ENCODE data around the gene AAMDC. TPM values are rescaled to one million over a fixed set of nuclear protein-coding genes. Genes with fewer than 3 reads are reported as not detected.

AAMDC gene
- total RNA-seq (2014; rRNA removed; shearing (Covaris generic); ENCODE audit: low replicate concordance), result 2.8 and 6.6 TPM in 2 replicates

DNA sequence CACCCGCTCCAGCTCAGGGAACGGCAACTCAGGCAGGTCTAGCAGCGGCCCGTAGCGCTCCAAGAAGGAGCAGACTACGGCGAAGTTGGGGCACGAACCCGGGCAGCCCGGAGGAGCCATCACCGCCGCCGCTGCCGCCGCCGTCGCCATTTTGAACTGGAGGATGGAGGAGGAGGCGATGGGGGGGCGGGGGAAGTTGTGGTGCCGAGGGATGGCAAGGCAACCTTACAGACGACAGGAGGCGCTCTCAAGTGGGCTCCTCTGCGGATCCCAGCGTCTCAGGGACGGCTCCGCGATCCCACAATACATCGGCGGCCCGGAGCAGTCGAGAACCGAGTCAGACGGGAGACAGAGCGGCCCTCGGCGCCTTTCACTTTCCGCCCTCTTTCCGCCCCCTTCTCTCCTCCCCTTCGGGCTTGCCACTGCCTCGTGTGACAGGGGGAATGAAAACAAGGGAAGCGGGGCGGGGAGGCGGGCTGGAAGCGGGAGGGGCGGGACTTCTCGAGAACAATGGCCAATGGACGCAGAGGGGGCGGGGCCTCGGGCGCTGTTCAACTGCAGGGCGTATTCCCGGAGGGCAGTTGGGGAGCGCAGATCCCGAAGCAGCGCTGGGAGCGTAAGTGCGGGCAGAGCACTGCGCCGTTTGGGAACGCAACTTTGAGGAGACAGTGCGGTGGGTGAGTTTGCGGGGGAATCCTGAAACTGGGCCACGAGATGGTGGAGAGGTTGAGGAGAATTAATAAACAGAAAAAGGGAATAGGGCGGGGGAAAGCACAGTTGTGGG lies at the start of gene AAMDC, which contains the start of gene RSF1:
Gene AAMDC, plus strand, starts transcription at position 580 of the 784 bp plus-strand sequence. CDS start 21,353 bp downstream, outside the sequence.
Gene RSF1, minus strand, starts transcription at position 158 of the 784 bp plus-strand sequence. Its CDS starts 8 bp downstream, at position 150.
- 0 out of 2 replicates have a peak, but pooled peaks cover 3% of the 10 kb centered on the region for H3K36me3 ChIP-seq (ENCODE audit: insufficient read depth, low read length)
- H3K4me1 ChIP-seq (ENCODE audit: low read length), result peaks cover 41% of the 10 kb centered on the region
- H3K4me3 ChIP-seq (ENCODE audit: low read length), result peak within 1 kb of the TSS; percentile 87
- no peaks in the 10 kb centered on the region for H3K9me2 ChIP-seq (replicated peaks; ENCODE audit: insufficient read depth, low read length)
- H3K79me2 ChIP-seq (ENCODE audit: low read length), result peaks cover 46% of the 10 kb centered on the region
- H2AFZ ChIP-seq (ENCODE audit: low read length), result peak within 1 kb of the TSS; percentile 98
- peaks cover 24% of the 10 kb centered on the region for H4K20me1 ChIP-seq (ENCODE audit: insufficient read depth, low read depth, low read length)
- H3K27ac ChIP-seq (ENCODE audit: low read length), result peak within 1 kb of the TSS; percentile 93
- no peaks in the 10 kb centered on the region for H3K9me3 ChIP-seq (ENCODE audit: low read length)
- DNase-seq, result peak; percentile 98
- H3K4me2 ChIP-seq (ENCODE audit: low read depth, low read length, poor library complexity, severe bottlenecking), result peak within 1 kb of the TSS; percentile 100
- H3K27me3 ChIP-seq (ENCODE audit: low read length), result no peaks in the 10 kb centered on the region
- H3K9ac ChIP-seq (ENCODE audit: low read length), result peak within 1 kb of the TSS; percentile 98

GRCh38 chr11:77775936-77776335 lies 45.0 kb upstream of the AAMDC start:
- no peaks in the 10 kb centered on the region for H3K27me3 ChIP-seq (ENCODE audit: low read length)
- H3K36me3 ChIP-seq (ENCODE audit: insufficient read depth, low read length), result 0 out of 2 replicates have a peak, but pooled peaks cover 4% of the 10 kb centered on the region
- no peak overlapping the region for H3K27ac ChIP-seq (ENCODE audit: low read length)
- H3K4me3 ChIP-seq (ENCODE audit: low read length), result no peak overlapping the region
- no peaks in the 10 kb centered on the region for H3K4me1 ChIP-seq (ENCODE audit: low read length)
- H2AFZ ChIP-seq (ENCODE audit: low read length), result no peak overlapping the region
- H3K4me2 ChIP-seq (ENCODE audit: low read depth, low read length, poor library complexity, severe bottlenecking), result no peak overlapping the region
- peaks cover 95% of the 10 kb centered on the region for H3K79me2 ChIP-seq (ENCODE audit: low read length)
- DNase-seq, result no peak
- no peaks in the 10 kb centered on the region for H3K9me2 ChIP-seq (replicated peaks; ENCODE audit: insufficient read depth, low read length)
- no peak overlapping the region for H3K9ac ChIP-seq (ENCODE audit: low read length)
- no peaks in the 10 kb centered on the region for H3K9me3 ChIP-seq (ENCODE audit: low read length)
- peaks cover 17% of the 10 kb centered on the region; the same call in 1 of the 2 replicates for H4K20me1 ChIP-seq (ENCODE audit: insufficient read depth, low read depth, low read length)

- H3K4me2 ChIP-seq (ENCODE audit: low read depth, low read length, poor library complexity, severe bottlenecking), result no peak overlapping the region
- 0 out of 2 replicates have a peak, but pooled peaks cover 4% of the 10 kb centered on the region for H3K36me3 ChIP-seq (ENCODE audit: insufficient read depth, low read length)
- H3K79me2 ChIP-seq (ENCODE audit: low read length), result peaks cover 95% of the 10 kb centered on the region
- no peaks in the 10 kb centered on the region for H3K9me3 ChIP-seq (ENCODE audit: low read length)
- no peak overlapping the region for H3K4me3 ChIP-seq (ENCODE audit: low read length)
- H3K4me1 ChIP-seq (ENCODE audit: low read length), result no peaks in the 10 kb centered on the region
- no peaks in the 10 kb centered on the region for H3K27me3 ChIP-seq (ENCODE audit: low read length)
- no peak overlapping the region for H3K27ac ChIP-seq (ENCODE audit: low read length)
- H3K9me2 ChIP-seq (replicated peaks; ENCODE audit: insufficient read depth, low read length), result no peaks in the 10 kb centered on the region
- peak; percentile 72 for DNase-seq
- peaks cover 19% of the 10 kb centered on the region; the same call in 1 of the 2 replicates for H4K20me1 ChIP-seq (ENCODE audit: insufficient read depth, low read depth, low read length)
- H2AFZ ChIP-seq (ENCODE audit: low read length), result no peak overlapping the region
- no peak overlapping the region for H3K9ac ChIP-seq (ENCODE audit: low read length)
Observed at GRCh38 chr11:77776455-77776854, 44.5 kb upstream of the AAMDC start.

GRCh38 chr11:77778118-77778517 lies 42.8 kb upstream of the AAMDC start:
- H3K27ac ChIP-seq (ENCODE audit: low read length), result no peak overlapping the region
- H2AFZ ChIP-seq (ENCODE audit: low read length), result no peak overlapping the region
- H3K79me2 ChIP-seq (ENCODE audit: low read length), result peaks cover 95% of the 10 kb centered on the region
- no peaks in the 10 kb centered on the region for H3K9me2 ChIP-seq (replicated peaks; ENCODE audit: insufficient read depth, low read length)
- no peak overlapping the region for H3K4me2 ChIP-seq (ENCODE audit: low read depth, low read length, poor library complexity, severe bottlenecking)
- no peak for DNase-seq
- peaks cover 20% of the 10 kb centered on the region; the same call in 1 of the 2 replicates for H4K20me1 ChIP-seq (ENCODE audit: insufficient read depth, low read depth, low read length)
- H3K4me3 ChIP-seq (ENCODE audit: low read length), result no peak overlapping the region
- H3K9ac ChIP-seq (ENCODE audit: low read length), result no peak overlapping the region
- H3K36me3 ChIP-seq (ENCODE audit: insufficient read depth, low read length), result 0 out of 2 replicates have a peak, but pooled peaks cover 4% of the 10 kb centered on the region
- H3K27me3 ChIP-seq (ENCODE audit: low read length), result no peaks in the 10 kb centered on the region
- H3K9me3 ChIP-seq (ENCODE audit: low read length), result no peaks in the 10 kb centered on the region
- H3K4me1 ChIP-seq (ENCODE audit: low read length), result peaks cover 5% of the 10 kb centered on the region

DNA sequence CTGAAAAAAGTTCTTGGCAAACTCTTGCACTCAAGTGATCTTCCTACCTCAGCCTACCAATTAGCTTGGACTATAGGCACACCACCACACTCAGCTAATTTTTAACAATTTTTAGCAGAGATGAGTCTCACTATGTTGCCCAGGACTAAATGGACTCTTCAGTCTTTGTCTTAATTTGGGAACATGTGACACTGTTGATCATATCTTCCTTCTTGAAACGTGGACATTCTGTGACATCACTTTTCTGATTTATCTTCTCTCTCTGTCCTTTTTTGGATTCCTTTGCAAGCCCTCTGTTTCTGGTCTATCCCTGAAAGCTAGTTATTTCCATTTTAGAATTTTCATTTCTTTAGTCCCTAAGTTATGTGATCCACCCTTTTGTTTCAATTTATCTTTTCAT lies 42.4 kb upstream of the AAMDC start:
- Histone ChIP-seq H3K9ac (ENCODE audit: low read length) (no peak overlapping the region), H3K9me3 (ENCODE audit: low read length) (no peaks in the 10 kb centered on the region), H3K4me3 (ENCODE audit: low read length) (no peak overlapping the region), H3K4me1 (ENCODE audit: low read length) (peaks cover 10% of the 10 kb centered on the region), H2AFZ (ENCODE audit: low read length) (no peak overlapping the region), H3K4me2 (ENCODE audit: low read depth, low read length, poor library complexity, severe bottlenecking) (no peak overlapping the region), H3K9me2 (replicated peaks; ENCODE audit: insufficient read depth, low read length) (no peaks in the 10 kb centered on the region), H3K79me2 (ENCODE audit: low read length) (peaks cover 95% of the 10 kb centered on the region), H3K27ac (ENCODE audit: low read length) (no peak overlapping the region), H3K36me3 (ENCODE audit: insufficient read depth, low read length) (0 out of 2 replicates have a peak, but pooled peaks cover 4% of the 10 kb centered on the region), H4K20me1 (ENCODE audit: insufficient read depth, low read depth, low read length) (peaks cover 20% of the 10 kb centered on the region; the same call in 1 of the 2 replicates), H3K27me3 (ENCODE audit: low read length) (no peaks in the 10 kb centered on the region)
- no peak for DNase-seq

DNA sequence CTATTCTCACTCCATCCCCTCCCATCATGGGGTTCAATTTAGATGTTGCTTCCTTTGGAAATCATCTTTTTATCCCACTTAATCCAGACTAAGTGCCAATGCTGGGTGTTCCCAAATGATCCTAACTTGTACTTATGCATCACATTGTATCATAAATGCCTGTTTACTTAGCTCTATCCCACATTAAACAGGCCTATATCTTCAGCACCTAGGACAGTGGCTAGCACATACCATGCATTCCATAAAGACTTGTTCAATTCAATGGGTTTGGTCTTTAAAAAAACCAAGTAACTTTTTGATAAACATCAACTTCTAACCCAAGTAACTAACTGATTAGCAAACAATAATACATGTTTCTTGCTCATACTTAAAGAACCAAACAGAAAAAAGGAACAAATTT lies 41.0 kb upstream of the AAMDC start:
- no peak overlapping the region for H2AFZ ChIP-seq (ENCODE audit: low read length)
- peaks cover 96% of the 10 kb centered on the region for H3K79me2 ChIP-seq (ENCODE audit: low read length)
- H3K4me3 ChIP-seq (ENCODE audit: low read length), result no peak overlapping the region
- H4K20me1 ChIP-seq (ENCODE audit: insufficient read depth, low read depth, low read length), result peaks cover 25% of the 10 kb centered on the region; the same call in 1 of the 2 replicates
- no peaks in the 10 kb centered on the region for H3K9me2 ChIP-seq (replicated peaks; ENCODE audit: insufficient read depth, low read length)
- no peak overlapping the region for H3K4me2 ChIP-seq (ENCODE audit: low read depth, low read length, poor library complexity, severe bottlenecking)
- no peaks in the 10 kb centered on the region for H3K9me3 ChIP-seq (ENCODE audit: low read length)
- DNase-seq, result peak; percentile 49
- H3K27me3 ChIP-seq (ENCODE audit: low read length), result no peaks in the 10 kb centered on the region
- 0 out of 2 replicates have a peak, but pooled peaks cover 4% of the 10 kb centered on the region for H3K36me3 ChIP-seq (ENCODE audit: insufficient read depth, low read length)
- H3K27ac ChIP-seq (ENCODE audit: low read length), result no peak overlapping the region
- H3K4me1 ChIP-seq (ENCODE audit: low read length), result peaks cover 21% of the 10 kb centered on the region
- no peak overlapping the region for H3K9ac ChIP-seq (ENCODE audit: low read length)

- H3K4me2 ChIP-seq (ENCODE audit: low read depth, low read length, poor library complexity, severe bottlenecking), result peak overlapping the region; percentile 45
- peak overlapping the region; percentile 43 for H3K27ac ChIP-seq (ENCODE audit: low read length)
- H2AFZ ChIP-seq (ENCODE audit: low read length), result no peak overlapping the region
- no peaks in the 10 kb centered on the region for H3K9me2 ChIP-seq (replicated peaks; ENCODE audit: insufficient read depth, low read length)
- H3K27me3 ChIP-seq (ENCODE audit: low read length), result no peaks in the 10 kb centered on the region
- H4K20me1 ChIP-seq (ENCODE audit: insufficient read depth, low read depth, low read length), result peaks cover 18% of the 10 kb centered on the region; the same call in 1 of the 2 replicates
- H3K79me2 ChIP-seq (ENCODE audit: low read length), result peaks cover 96% of the 10 kb centered on the region
- H3K36me3 ChIP-seq (ENCODE audit: insufficient read depth, low read length), result no peaks in the 10 kb centered on the region
- H3K9ac ChIP-seq (ENCODE audit: low read length), result no peak overlapping the region
- no peaks in the 10 kb centered on the region for H3K9me3 ChIP-seq (ENCODE audit: low read length)
- DNase-seq, result peak; percentile 53
- no peak overlapping the region for H3K4me3 ChIP-seq (ENCODE audit: low read length)
- H3K4me1 ChIP-seq (ENCODE audit: low read length), result peaks cover 26% of the 10 kb centered on the region
Observed at GRCh38 chr11:77783025-77783424, 37.9 kb upstream of the AAMDC start.

DNA sequence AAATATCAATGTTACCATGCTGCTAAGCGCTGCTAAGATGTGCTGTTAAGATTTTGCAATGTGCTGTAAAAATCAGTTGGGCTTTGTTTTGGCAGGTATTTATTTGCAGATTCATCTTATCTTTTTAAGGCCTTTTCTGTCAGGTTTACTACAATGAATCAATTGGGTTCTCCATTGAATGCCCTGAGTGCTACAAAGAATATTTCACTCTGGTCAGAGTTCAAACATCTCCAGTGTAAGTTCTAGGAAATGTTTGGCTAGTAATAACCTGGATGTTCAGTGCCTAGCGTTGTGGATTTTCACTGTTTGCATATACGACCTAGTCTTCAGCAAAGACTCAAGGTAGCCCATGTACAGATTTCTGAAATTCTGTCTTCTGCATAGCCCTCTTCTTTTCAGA lies 36.4 kb upstream of the AAMDC start:
- Histone ChIP-seq H3K79me2 (ENCODE audit: low read length) (peaks cover 97% of the 10 kb centered on the region), H3K9me3 (ENCODE audit: low read length) (no peaks in the 10 kb centered on the region), H2AFZ (ENCODE audit: low read length) (no peak overlapping the region), H3K4me2 (ENCODE audit: low read depth, low read length, poor library complexity, severe bottlenecking) (no peak overlapping the region), H3K27ac (ENCODE audit: low read length) (peak overlapping the region; percentile 37; the same call in 1 of the 2 replicates), H3K9me2 (replicated peaks; ENCODE audit: insufficient read depth, low read length) (no peaks in the 10 kb centered on the region), H3K4me3 (ENCODE audit: low read length) (no peak overlapping the region), H4K20me1 (ENCODE audit: insufficient read depth, low read depth, low read length) (peaks cover 20% of the 10 kb centered on the region; the same call in 1 of the 2 replicates), H3K27me3 (ENCODE audit: low read length) (no peaks in the 10 kb centered on the region), H3K4me1 (ENCODE audit: low read length) (peaks cover 26% of the 10 kb centered on the region), H3K9ac (ENCODE audit: low read length) (no peak overlapping the region), H3K36me3 (ENCODE audit: insufficient read depth, low read length) (no peaks in the 10 kb centered on the region)
- no peak for DNase-seq
